ENCODE results near the gene ACD.

DNA sequence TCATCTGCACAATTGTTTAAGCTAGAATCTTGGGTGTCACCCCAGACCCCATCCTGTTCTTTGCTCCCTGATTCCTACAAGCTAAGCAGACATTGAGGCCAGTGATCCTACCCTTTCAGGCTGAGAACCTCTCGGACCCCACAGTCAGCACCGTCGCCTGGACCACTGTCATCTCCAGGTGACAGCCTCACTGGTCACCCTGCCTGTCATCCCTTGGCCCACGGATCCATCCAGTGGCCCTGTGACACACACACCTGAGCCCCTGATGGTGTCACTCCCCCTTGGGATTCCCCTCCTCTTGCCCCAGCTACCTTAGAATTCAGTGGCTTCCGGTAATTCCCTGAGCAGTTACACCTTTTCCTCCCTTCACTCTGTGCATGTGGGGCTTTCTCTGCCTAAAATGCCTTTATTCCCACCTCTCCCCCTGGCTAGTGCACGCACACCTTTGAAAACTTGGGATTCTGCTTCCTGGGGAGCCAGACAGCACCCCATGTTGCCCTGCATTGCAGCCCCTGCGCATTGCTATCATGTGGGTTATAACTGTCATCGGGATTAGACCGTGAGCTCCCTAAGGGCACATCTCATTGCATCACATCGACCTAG, 9.5 kb upstream of the ACD start:
- TF ChIP-seq TEAD1 (CRISPR knock-in tag; IDR thresholded peaks at IDR 0.05) (no peak), TEAD4 (CRISPR knock-in tag; IDR thresholded peaks at IDR 0.05) (no peak), SP1 (CRISPR knock-in tag; conservative IDR thresholded peaks at IDR 0.05) (no peak), JUN (CRISPR knock-in tag; IDR thresholded peaks at IDR 0.05) (no peak), ETV6 (CRISPR knock-in tag; IDR thresholded peaks at IDR 0.05) (no peak), GABPB1 (CRISPR knock-in tag; IDR thresholded peaks at IDR 0.05) (no peak)
- TF ChIP-seq, protein P1, sequence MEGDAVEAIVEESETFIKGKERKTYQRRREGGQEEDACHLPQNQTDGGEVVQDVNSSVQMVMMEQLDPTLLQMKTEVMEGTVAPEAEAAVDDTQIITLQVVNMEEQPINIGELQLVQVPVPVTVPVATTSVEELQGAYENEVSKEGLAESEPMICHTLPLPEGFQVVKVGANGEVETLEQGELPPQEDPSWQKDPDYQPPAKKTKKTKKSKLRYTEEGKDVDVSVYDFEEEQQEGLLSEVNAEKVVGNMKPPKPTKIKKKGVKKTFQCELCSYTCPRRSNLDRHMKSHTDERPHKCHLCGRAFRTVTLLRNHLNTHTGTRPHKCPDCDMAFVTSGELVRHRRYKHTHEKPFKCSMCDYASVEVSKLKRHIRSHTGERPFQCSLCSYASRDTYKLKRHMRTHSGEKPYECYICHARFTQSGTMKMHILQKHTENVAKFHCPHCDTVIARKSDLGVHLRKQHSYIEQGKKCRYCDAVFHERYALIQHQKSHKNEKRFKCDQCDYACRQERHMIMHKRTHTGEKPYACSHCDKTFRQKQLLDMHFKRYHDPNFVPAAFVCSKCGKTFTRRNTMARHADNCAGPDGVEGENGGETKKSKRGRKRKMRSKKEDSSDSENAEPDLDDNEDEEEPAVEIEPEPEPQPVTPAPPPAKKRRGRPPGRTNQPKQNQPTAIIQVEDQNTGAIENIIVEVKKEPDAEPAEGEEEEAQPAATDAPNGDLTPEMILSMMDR (IDR thresholded peaks at IDR 0.05), result no peak
- TF ChIP-seq, protein P2, sequence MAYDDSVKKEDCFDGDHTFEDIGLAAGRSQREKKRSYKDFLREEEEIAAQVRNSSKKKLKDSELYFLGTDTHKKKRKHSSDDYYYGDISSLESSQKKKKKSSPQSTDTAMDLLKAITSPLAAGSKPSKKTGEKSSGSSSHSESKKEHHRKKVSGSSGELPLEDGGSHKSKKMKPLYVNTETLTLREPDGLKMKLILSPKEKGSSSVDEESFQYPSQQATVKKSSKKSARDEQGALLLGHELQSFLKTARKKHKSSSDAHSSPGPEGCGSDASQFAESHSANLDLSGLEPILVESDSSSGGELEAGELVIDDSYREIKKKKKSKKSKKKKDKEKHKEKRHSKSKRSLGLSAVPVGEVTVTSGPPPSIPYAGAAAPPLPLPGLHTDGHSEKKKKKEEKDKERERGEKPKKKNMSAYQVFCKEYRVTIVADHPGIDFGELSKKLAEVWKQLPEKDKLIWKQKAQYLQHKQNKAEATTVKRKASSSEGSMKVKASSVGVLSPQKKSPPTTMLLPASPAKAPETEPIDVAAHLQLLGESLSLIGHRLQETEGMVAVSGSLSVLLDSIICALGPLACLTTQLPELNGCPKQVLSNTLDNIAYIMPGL (CRISPR knock-in tag; IDR thresholded peaks at IDR 0.05), result no peak
- TF ChIP-seq, protein P3, sequence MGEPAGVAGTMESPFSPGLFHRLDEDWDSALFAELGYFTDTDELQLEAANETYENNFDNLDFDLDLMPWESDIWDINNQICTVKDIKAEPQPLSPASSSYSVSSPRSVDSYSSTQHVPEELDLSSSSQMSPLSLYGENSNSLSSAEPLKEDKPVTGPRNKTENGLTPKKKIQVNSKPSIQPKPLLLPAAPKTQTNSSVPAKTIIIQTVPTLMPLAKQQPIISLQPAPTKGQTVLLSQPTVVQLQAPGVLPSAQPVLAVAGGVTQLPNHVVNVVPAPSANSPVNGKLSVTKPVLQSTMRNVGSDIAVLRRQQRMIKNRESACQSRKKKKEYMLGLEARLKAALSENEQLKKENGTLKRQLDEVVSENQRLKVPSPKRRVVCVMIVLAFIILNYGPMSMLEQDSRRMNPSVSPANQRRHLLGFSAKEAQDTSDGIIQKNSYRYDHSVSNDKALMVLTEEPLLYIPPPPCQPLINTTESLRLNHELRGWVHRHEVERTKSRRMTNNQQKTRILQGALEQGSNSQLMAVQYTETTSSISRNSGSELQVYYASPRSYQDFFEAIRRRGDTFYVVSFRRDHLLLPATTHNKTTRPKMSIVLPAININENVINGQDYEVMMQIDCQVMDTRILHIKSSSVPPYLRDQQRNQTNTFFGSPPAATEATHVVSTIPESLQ (CRISPR knock-in tag; IDR thresholded peaks at IDR 0.05), result no peak
- TF ChIP-seq, protein P4, sequence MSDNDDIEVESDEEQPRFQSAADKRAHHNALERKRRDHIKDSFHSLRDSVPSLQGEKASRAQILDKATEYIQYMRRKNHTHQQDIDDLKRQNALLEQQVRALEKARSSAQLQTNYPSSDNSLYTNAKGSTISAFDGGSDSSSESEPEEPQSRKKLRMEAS (CRISPR knock-in tag; IDR thresholded peaks at IDR 0.05), result no peak
- TF ChIP-seq, protein P5, sequence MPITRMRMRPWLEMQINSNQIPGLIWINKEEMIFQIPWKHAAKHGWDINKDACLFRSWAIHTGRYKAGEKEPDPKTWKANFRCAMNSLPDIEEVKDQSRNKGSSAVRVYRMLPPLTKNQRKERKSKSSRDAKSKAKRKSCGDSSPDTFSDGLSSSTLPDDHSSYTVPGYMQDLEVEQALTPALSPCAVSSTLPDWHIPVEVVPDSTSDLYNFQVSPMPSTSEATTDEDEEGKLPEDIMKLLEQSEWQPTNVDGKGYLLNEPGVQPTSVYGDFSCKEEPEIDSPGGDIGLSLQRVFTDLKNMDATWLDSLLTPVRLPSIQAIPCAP (CRISPR knock-in tag; IDR thresholded peaks at IDR 0.05), result no peak

Measured in WTC11 (cell line).